ENCODE data around the gene PLIN5. TPM values are rescaled to one million over a fixed set of nuclear protein-coding genes. Genes with fewer than 3 reads are reported as not detected.

Gene PLIN5
- total and polyA plus RNA-seq, 2 of the 8 experiments (the other 6 are each of a cell fraction or from before 2014, with no cell fraction given) = 2.0 to 2.5 TPM

- H3K4ac ChIP-seq (replicated peaks; ENCODE audit: insufficient read length, low read depth, low read length) = no peak overlapping the region
- no peak overlapping the region for H3K56ac ChIP-seq (replicated peaks; ENCODE audit: insufficient read length, low read depth, low read length)
- H4K91ac ChIP-seq (replicated peaks; ENCODE audit: insufficient read length, low read length) = no peak overlapping the region
- ChIA-PET POLR2A (ENCODE audit: partially characterized antibody) (interaction anchor here (0.7 to 1.0 kb wide), 2 partner anchors 8 to 10 kb away, joined by 3 read pairs; no protein-coding TSS in a partner anchor), CTCF (ENCODE audit: partially characterized antibody) (interaction anchor here (0.9 to 7.0 kb wide), 9 partner anchors 13 to 68 kb away, joined by 3 to 83 read pairs (median 13); no protein-coding TSS in a partner anchor)
- H3K23me2 ChIP-seq (ENCODE audit: low read depth, low read length) = peaks cover 7% of the 10 kb centered on the region
- H4K20me1 ChIP-seq (replicated peaks in 1 of 2; ENCODE audit: control insufficient read depth in 1 of 2, insufficient read depth in 2 of 2, low read length in 2 of 2) = peaks cover 7 to 21% of the 10 kb centered on the region in 2 experiments
- DNase-seq (ENCODE audit: low read depth in 1 of 2, low spot score in 2 of 2) (peak in 1 of 2 experiments; percentile 52), FAIRE-seq (no peak)
- no peak overlapping the region for H2BK12ac ChIP-seq (ENCODE audit: low read depth, low read length)
- H3K9ac ChIP-seq (replicated peaks in 1 of 4; ENCODE audit: extremely low read depth in 1 of 4, low read depth in 3 of 4, low read length in 3 of 4) = 0 out of 7 replicates have a peak overlapping the region, but pooled peaks of 1 of the 4 experiments have one; percentile 25
- H2BK20ac ChIP-seq (ENCODE audit: low read length) = no peak overlapping the region
- H2BK120ac ChIP-seq (replicated peaks; ENCODE audit: low read depth, low read length) = no peak overlapping the region
- H3K18ac ChIP-seq (ENCODE audit: extremely low read depth, low read length) = 0 out of 2 replicates have a peak overlapping the region, but pooled peaks have one; percentile 6
- no peak overlapping the region for H2BK5ac ChIP-seq (ENCODE audit: low read depth, low read length)
- no peak overlapping the region for H4K5ac ChIP-seq (ENCODE audit: insufficient read length, low read depth, low read length)
- H3K14ac ChIP-seq (ENCODE audit: insufficient read length) = no peak overlapping the region
- no peak overlapping the region for H2AFZ ChIP-seq (ENCODE audit: low read length)
- H2AK5ac ChIP-seq (ENCODE audit: low read depth, low read length) = no peak overlapping the region
- H3K27me3 ChIP-seq (replicated peaks in 1 of 4; ENCODE audit: control insufficient read depth in 3 of 4, extremely low read depth in 1 of 4, insufficient read depth in 3 of 4, low read length in 3 of 4) = peaks cover 0 to 12% (median 8%) of the 10 kb centered on the region in 4 experiments; a peak in 4 of 7 replicates
- no peak overlapping the region for H3K27ac ChIP-seq (ENCODE audit: low read depth, low read length)
- no peak for TF ChIP-seq RBBP5 (IDR thresholded peaks at IDR 0.05; ENCODE audit: borderline replicate concordance, low read depth, low read length)
- no peak for TF ChIP-seq NANOG (IDR thresholded peaks at IDR 0.05; ENCODE audit: insufficient read depth, low read depth, low read length, poor library complexity, severe bottlenecking)
- TF ChIP-seq CBX8 (IDR thresholded peaks at IDR 0.05; ENCODE audit: borderline replicate concordance, low read depth, low read length) = no peak
- no peak for TF ChIP-seq SUZ12 (IDR thresholded peaks at IDR 0.05; ENCODE audit: low read length)
- TF ChIP-seq BACH1 (IDR thresholded peaks at IDR 0.05; ENCODE audit: low read length) = no peak
- no peak for TF ChIP-seq RFX5 (IDR thresholded peaks at IDR 0.05; ENCODE audit: borderline replicate concordance, low read depth, low read length)
- TF ChIP-seq GTF2F1 (IDR thresholded peaks at IDR 0.05; ENCODE audit: borderline replicate concordance, low read depth, low read length) = no peak
- no peak for TF ChIP-seq RAD21 (IDR thresholded peaks at IDR 0.05 in 1 of 2, conservative IDR thresholded peaks at IDR 0.05 in 1 of 2; ENCODE audit: low read depth in 2 of 2, low read length in 2 of 2)
- TF ChIP-seq TAF1 (IDR thresholded peaks at IDR 0.05; ENCODE audit: low read depth, low read length) = no peak
- 0% methylated on average over 13 of the region's 62 CpGs; no CpG with 5 or more reads in 1 of the 2 experiments for whole genome bisulfite sequencing, 2 experiments (ENCODE audit: extremely low coverage in 1 of 2, insufficient coverage in 1 of 2, insufficient read length in 1 of 2, insufficient replicate concordance in 2 of 2, low coverage in 1 of 2, low lambda C conversion rate in 2 of 2, missing lambda C conversion rate in 1 of 2)
- peaks cover 0 to 8% (median 5%) of the 10 kb centered on the region in 4 experiments; a peak in 6 of 7 replicates for H3K4me1 ChIP-seq (replicated peaks in 1 of 4; ENCODE audit: control insufficient read depth in 3 of 4, insufficient read depth in 4 of 4, low read length in 3 of 4)
- peaks cover 6% of the 10 kb centered on the region; the same call in 1 of the 2 replicates for H3K79me1 ChIP-seq (ENCODE audit: low read depth, low read length)
- H3K4me2 ChIP-seq (ENCODE audit: insufficient read depth in 1 of 2, low read depth in 2 of 2, low read length in 2 of 2) = peak overlapping the region; percentile 28 to 65
- H2BK15ac ChIP-seq (ENCODE audit: low read length) = no peak overlapping the region
- H4K8ac ChIP-seq (ENCODE audit: extremely low read depth, insufficient read depth, low read length) = no peak overlapping the region
- no peak overlapping the region for H3K23ac ChIP-seq (ENCODE audit: insufficient read length)
- H3K79me2 ChIP-seq (ENCODE audit: control insufficient read depth in 1 of 2, insufficient read depth in 2 of 2, low read length in 2 of 2) = peaks cover 0 to 16% of the 10 kb centered on the region in 2 experiments; a peak in 1 of 4 replicates
- H3K36me3 ChIP-seq (ENCODE audit: control insufficient read depth in 2 of 4, insufficient read depth in 4 of 4, low read length in 3 of 4) = no peaks in the 10 kb centered on the region; a peak in 1 of 8 replicates
- H3K4me3 ChIP-seq (ENCODE audit: extremely low read depth in 1 of 4, insufficient read depth in 2 of 4, low read depth in 3 of 4, low read length in 4 of 4) = peak overlapping the region; percentile 64 to 94 (median 73)
- no peaks in the 10 kb centered on the region for H3K9me3 ChIP-seq (ENCODE audit: insufficient read depth in 2 of 2, low read depth in 1 of 2, low read length in 1 of 2)
These were observed 46.1 kb upstream of the PLIN5 start for GRCh38 chr19:4580961-4581665.
